SH-SY5Y (cell line): ENCODE data around the gene SSNA1.

Source experiments
- GATA2 ChIP-seq: IDR thresholded peaks from 2 replicates; pipeline ENCODE4 v1.6.1; 2011; ENCODE audit warnings: mild to moderate bottlenecking, low read depth, low read length
- GATA3 ChIP-seq: IDR thresholded peaks from 2 replicates; pipeline ENCODE4 v1.6.1; 2011; ENCODE audit warnings: low read depth, mild to moderate bottlenecking, low read length, moderate library complexity

DNA sequence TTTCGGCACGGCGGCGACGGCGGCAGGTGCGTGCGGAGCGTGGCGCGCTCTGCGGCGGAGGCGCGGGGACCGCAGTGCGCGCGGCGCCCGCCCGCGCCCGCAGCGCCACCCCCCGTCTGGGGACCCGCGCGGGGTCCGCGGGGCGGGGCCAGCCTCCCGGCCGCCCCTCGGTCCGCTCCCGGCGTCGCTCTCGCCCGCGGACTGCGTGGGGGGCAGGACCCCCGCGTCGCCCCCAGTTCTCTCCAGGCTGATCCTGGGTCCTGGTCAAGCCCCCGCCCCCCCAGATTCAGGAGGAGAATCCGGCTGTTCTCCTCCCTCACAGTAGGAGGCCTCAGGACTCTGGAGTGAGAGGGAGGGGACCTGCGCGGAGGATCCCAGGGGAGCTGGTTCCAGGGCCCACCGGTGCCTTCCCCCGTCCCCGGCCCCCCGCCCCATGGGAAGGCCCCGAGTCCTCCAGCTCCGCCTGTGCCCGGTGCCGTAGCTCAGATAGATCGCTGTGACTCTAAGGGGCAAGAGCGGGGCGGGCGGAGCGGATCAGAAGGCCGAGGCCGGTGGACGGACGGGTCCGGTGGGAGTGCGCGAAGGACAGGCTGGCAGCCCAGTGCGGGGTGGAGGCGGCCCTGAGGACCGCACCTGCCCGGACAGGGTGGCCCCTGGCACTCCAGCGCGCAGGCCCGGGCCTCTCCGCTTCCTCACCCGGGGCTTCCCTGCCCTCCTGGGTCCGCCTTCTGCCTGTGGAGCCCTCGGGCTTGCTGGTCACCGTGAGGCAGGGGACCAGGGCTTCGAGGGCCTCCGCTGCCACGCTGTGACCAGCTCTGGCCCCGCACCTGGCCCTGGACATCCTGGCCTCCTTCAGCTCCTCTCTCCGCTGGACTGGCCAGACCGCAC, 34.0 kb downstream of the SSNA1 start, which contains the start of gene RNF208:
- TF ChIP-seq GATA2 (no peak), GATA3 (no peak)
